ENCODE measurements around the gene GATC.
"Not testable (repeated sequence)": the region's sequence is repeated elsewhere in the genome, so short reads cannot be mapped to it uniquely, and the experiment has no call there.

Gene GATC

GRCh38 chr12:120470150-120470784, 24.0 kb downstream of the GATC start:
- DNase-seq: peak; percentile 32

GRCh38 chr12:120472521-120472920, 26.3 kb downstream of the GATC start:
- DNase-seq: no peak

- no peak for DNase-seq
Observed at GRCh38 chr12:120473807-120474615, 27.8 kb downstream of the GATC start.

- no peak for DNase-seq
Observed at GRCh38 chr12:120474616-120474960, 28.3 kb downstream of the GATC start.

GRCh38 chr12:120475643-120476042, 29.4 kb downstream of the GATC start:
- DNase-seq: no peak

- DNase-seq: no peak
Observed at GRCh38 chr12:120479458-120479857, 33.2 kb downstream of the GATC start.

GRCh38 chr12:120480211-120480610, 34.0 kb downstream of the GATC start:
- DNase-seq: no peak

GRCh38 chr12:120481022-120481767, 35.0 kb downstream of the GATC start:
- DNase-seq: no peak

GRCh38 chr12:120483621-120484020, 37.4 kb downstream of the GATC start:
- DNase-seq: no peak

- no peak for DNase-seq
Observed at GRCh38 chr12:120485961-120486881, 40.0 kb downstream of the GATC start.

GRCh38 chr12:120487552-120487951, 41.3 kb downstream of the GATC start:
- not testable (repeated sequence) for DNase-seq

GRCh38 chr12:120488057-120488640, 41.9 kb downstream of the GATC start:
- DNase-seq: no peak

GRCh38 chr12:120489018-120489417, 42.8 kb downstream of the GATC start:
- DNase-seq: no peak

GRCh38 chr12:120490325-120490724, 44.1 kb downstream of the GATC start:
- no peak for DNase-seq

- no peak for DNase-seq
Observed at GRCh38 chr12:120490833-120491512, 44.7 kb downstream of the GATC start.

- no peak for DNase-seq
Observed at GRCh38 chr12:120495186-120495730, 49.0 kb downstream of the GATC start.

GRCh38 chr12:120495731-120496412, 49.6 kb downstream of the GATC start, which contains the start of gene DYNLL1:
TSS of gene DYNLL1 (plus strand) at chr12:120496113. CDS start at chr12:120496422, 309 bp downstream.
- DNase-seq: peak; percentile 98

- DNase-seq: peak; percentile 49
Observed at GRCh38 chr12:120496413-120497340, 50.4 kb downstream of the GATC start.

GRCh38 chr12:120497524-120498150, 51.4 kb downstream of the GATC start:
- DNase-seq: no peak

Data from activated CD4-positive, alpha-beta T cell treated with anti-CD3 and anti-CD28 coated beads, Interleukin-10, Interleukin-2, amounts not matched to agents 100 ng/mL and 50 ng/mL, durations not matched to agents 16 hours and 8 hours (primary cell).